Cardiac fibroblast (primary cell): ENCODE measurements around the gene PKHD1.

ENCODE experiments used
- DNase-seq, 2 donors: peaks; one replicate each; pipeline versions ENCODE4 v3.0.0 to v3.0.0-alpha.2; 2010; ENCODE audit warnings: low read depth in 2 of 2
- H3K4me3 ChIP-seq, 2 donors: replicated peaks in 1 of 2; 1 replicate in 1 of 2; 2 replicates in 1 of 2; pipeline ENCODE4 v1.5.1; 2011; ENCODE audit warnings: low read depth in 2 of 2, low read length in 2 of 2, mild to moderate bottlenecking in 2 of 2, moderate library complexity in 1 of 2
- CTCF ChIP-seq: IDR thresholded peaks from one replicate; pipeline ENCODE4 v1.5.1; 2011; ENCODE audit warnings: low read depth, mild to moderate bottlenecking, low read length, inconsistent platforms

PKHD1 gene

GRCh38 chr6:51565472-51565871, 521.9 kb downstream of the PKHD1 start:
- no peak for TF ChIP-seq CTCF
- no peak for DNase-seq
- H3K4me3 ChIP-seq, result no peak overlapping the region
